Keratinocyte (primary cell): ENCODE data around the gene TRAPPC14.

Experiments used
- EZH2 ChIP-seq: IDR thresholded peaks from one replicate; pipeline ENCODE4 v1.6.1; 2012; ENCODE audit warnings: inconsistent platforms, mild to moderate bottlenecking, low read length, moderate library complexity
- TF ChIP-seq, protein P1 (sequence below), 3 experiments: IDR thresholded peaks in 1 of 3; conservative IDR thresholded peaks in 1 of 3; optimal IDR thresholded peaks in 1 of 3; 2 replicates in 2 of 3; 3 replicates in 1 of 3; pipeline versions ENCODE3 to v1.5.1; 2011; ENCODE audit warnings: low read length in 3 of 3, mild to moderate bottlenecking in 3 of 3, moderate library complexity in 2 of 3, control low read depth in 1 of 3, inconsistent platforms in 1 of 3; ENCODE audit not compliant: insufficient read depth in 2 of 3; ENCODE audit errors: extremely low read depth in 1 of 3

- TF ChIP-seq, protein P1, sequence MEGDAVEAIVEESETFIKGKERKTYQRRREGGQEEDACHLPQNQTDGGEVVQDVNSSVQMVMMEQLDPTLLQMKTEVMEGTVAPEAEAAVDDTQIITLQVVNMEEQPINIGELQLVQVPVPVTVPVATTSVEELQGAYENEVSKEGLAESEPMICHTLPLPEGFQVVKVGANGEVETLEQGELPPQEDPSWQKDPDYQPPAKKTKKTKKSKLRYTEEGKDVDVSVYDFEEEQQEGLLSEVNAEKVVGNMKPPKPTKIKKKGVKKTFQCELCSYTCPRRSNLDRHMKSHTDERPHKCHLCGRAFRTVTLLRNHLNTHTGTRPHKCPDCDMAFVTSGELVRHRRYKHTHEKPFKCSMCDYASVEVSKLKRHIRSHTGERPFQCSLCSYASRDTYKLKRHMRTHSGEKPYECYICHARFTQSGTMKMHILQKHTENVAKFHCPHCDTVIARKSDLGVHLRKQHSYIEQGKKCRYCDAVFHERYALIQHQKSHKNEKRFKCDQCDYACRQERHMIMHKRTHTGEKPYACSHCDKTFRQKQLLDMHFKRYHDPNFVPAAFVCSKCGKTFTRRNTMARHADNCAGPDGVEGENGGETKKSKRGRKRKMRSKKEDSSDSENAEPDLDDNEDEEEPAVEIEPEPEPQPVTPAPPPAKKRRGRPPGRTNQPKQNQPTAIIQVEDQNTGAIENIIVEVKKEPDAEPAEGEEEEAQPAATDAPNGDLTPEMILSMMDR (optimal IDR thresholded peaks at IDR 0.05 in 1 of 3, IDR thresholded peaks at IDR 0.05 in 1 of 3, conservative IDR thresholded peaks at IDR 0.05 in 1 of 3; ENCODE audit: extremely low read depth in 1 of 3, insufficient read depth in 2 of 3, low read length in 3 of 3) = no peak
- no peak for TF ChIP-seq EZH2
Observed at GRCh38 chr7:100174582-100174981, 16.1 kb upstream of the TRAPPC14 start.
